Gastroesophageal sphincter (tissue), 4 donors: ENCODE data around the gene TRMT112. TPM values are rescaled to one million over a fixed set of nuclear protein-coding genes. Genes with fewer than 3 reads are reported as not detected.

Source experiments
- ATAC-seq: fragments of 150-250 bp; one replicate; pipeline ENCODE4 v1.9.1; 2016; ENCODE audit warnings: mild to moderate bottlenecking, moderate library complexity
- H3K27ac ChIP-seq, 4 donors: fragments of 200-600 bp; sonication (generic) in 3 of 4; 1 replicate in 3 of 4; 2 replicates in 1 of 4; pipeline ENCODE4 v1.5.1; 2016 to 2019
- H3K27me3 ChIP-seq: fragments of 200-600 bp; sonication (generic); one replicate; pipeline ENCODE4 v1.5.1; 2019
- H3K36me3 ChIP-seq, 2 donors: fragments of 200-600 bp; sonication (generic); one replicate each; pipeline ENCODE4 v1.5.1; 2019; ENCODE audit warnings: control low read depth in 1 of 2
- H3K4me1 ChIP-seq, 3 donors: fragments of 200-600 bp; sonication (generic); 1 replicate in 2 of 3; 2 replicates in 1 of 3; pipeline ENCODE4 v1.5.1; 2016 to 2019; ENCODE audit warnings: control low read depth in 2 of 3
- H3K4me3 ChIP-seq, 2 donors: fragments of 200-600 bp; sonication (generic); one replicate each; pipeline ENCODE4 v1.5.1; 2019; ENCODE audit warnings: mild to moderate bottlenecking in 1 of 2, moderate library complexity in 1 of 2
- H3K9me3 ChIP-seq, 3 donors: fragments of 200-600 bp; sonication (generic); one replicate each; pipeline ENCODE4 v1.5.1; 2017 to 2019; ENCODE audit warnings: control low read depth in 2 of 3
- CTCF ChIP-seq, 4 experiments: fragments of 200-600 bp in 2 of 4; fragments of 450-650 bp in 2 of 4; sonication (generic) in 1 of 4; IDR thresholded peaks; one replicate each; pipeline ENCODE4 v1.5.1; 2017 to 2019; ENCODE audit warnings: antibody characterized with exemption in 4 of 4, mild to moderate bottlenecking in 2 of 4, moderate library complexity in 2 of 4
- EP300 ChIP-seq: sonication (generic); formaldehyde crosslinking; IDR thresholded peaks from one replicate; pipeline ENCODE4 v1.6.1; 2017; ENCODE audit warnings: antibody characterized with exemption, mild to moderate bottlenecking
- POLR2A ChIP-seq, 2 donors: fragments of 450-650 bp; IDR thresholded peaks; one replicate each; pipeline ENCODE4 v1.6.1; 2017; ENCODE audit warnings: antibody characterized with exemption in 2 of 2, mild to moderate bottlenecking in 2 of 2, moderate library complexity in 1 of 2
- POLR2AphosphoS5 ChIP-seq: sonication (generic); formaldehyde crosslinking; IDR thresholded peaks from one replicate; pipeline ENCODE4 v1.6.1; 2017; ENCODE audit warnings: antibody characterized with exemption
- WGBS, 2 donors: methylation state at CpG; one replicate each; pipeline ENCODE4 v1.1.5; 2018; ENCODE audit warnings: low coverage in 1 of 2; 5-methylcytosine and 5-hydroxymethylcytosine counted together
- total RNA-seq, 4 donors: library from RNA; depleted of rRNA; stranded (reverse); fragments of >200 nt; gene quantifications; one replicate each; pipeline ENCODE4 v1.1.0, GENCODE V29; 2016

TRMT112 gene
- total RNA-seq = 100 to 1,000 TPM; 180 to 267 (median 218) TPM

GRCh38 chr11:64317325-64317960, at the start of gene TRMT112:
Gene TRMT112, minus strand, starts transcription at chr11:64317559. Its CDS starts 33 bp downstream, at chr11:64317526.
- peak; percentile 80 to 84 for TF ChIP-seq POLR2A (IDR thresholded peaks at IDR 0.05)
- TF ChIP-seq POLR2AphosphoS5 = peak; percentile 95
- no peak for TF ChIP-seq CTCF (IDR thresholded peaks at IDR 0.05)
- no peak for TF ChIP-seq EP300
- peak within 1 kb of the TSS; percentile 44 to 89 for H3K4me3 ChIP-seq
- peaks cover 0 to 58% of the 10 kb centered on the region in 2 donors for H3K36me3 ChIP-seq
- H3K27ac ChIP-seq = peak within 1 kb of the TSS; percentile 78 to 97 (median 96)
- peak; percentile 89 for ATAC-seq
- WGBS, 2 donors = 0 to 2% methylated on average over 1 to 11 of the region's 43 CpGs
- no peaks in the 10 kb centered on the region for H3K27me3 ChIP-seq
- H3K4me1 ChIP-seq = peaks cover 0 to 56% (median 14%) of the 10 kb centered on the region in 3 donors
- no peaks in the 10 kb centered on the region for H3K9me3 ChIP-seq

GRCh38 chr11:64366751-64367150, 49.4 kb upstream of the TRMT112 start:
- H3K4me1 ChIP-seq = no peaks in the 10 kb centered on the region
- H3K27me3 ChIP-seq = no peaks in the 10 kb centered on the region
- WGBS, 2 donors = 77 to 80% methylated on average over 1 of the region's 1 CpG
- H3K36me3 ChIP-seq = peaks cover 0 to 99% of the 10 kb centered on the region in 2 donors
- H3K4me3 ChIP-seq = no peak overlapping the region
- no peak for ATAC-seq
- TF ChIP-seq POLR2AphosphoS5 (no peak), POLR2A (IDR thresholded peaks at IDR 0.05) (no peak), EP300 (no peak), CTCF (IDR thresholded peaks at IDR 0.05) (no peak)
- no peak overlapping the region for H3K27ac ChIP-seq
- no peaks in the 10 kb centered on the region for H3K9me3 ChIP-seq

GRCh38 chr11:64364911-64365310, 47.6 kb upstream of the TRMT112 start:
- H3K4me1 ChIP-seq = peaks cover 0 to 10% (median 6%) of the 10 kb centered on the region in 3 donors
- H3K27me3 ChIP-seq = no peaks in the 10 kb centered on the region
- 81% methylated on average over 2 of the region's 4 CpGs; no CpG with 5 or more reads in 1 of the 2 donors for WGBS, 2 donors
- no peaks in the 10 kb centered on the region for H3K9me3 ChIP-seq
- H3K27ac ChIP-seq = no peak overlapping the region
- TF ChIP-seq CTCF (IDR thresholded peaks at IDR 0.05) (no peak), EP300 (no peak), POLR2AphosphoS5 (no peak), POLR2A (IDR thresholded peaks at IDR 0.05) (no peak)
- no peak for ATAC-seq
- H3K36me3 ChIP-seq = peaks cover 0 to 96% of the 10 kb centered on the region in 2 donors
- H3K4me3 ChIP-seq = no peak overlapping the region

- Histone ChIP-seq H3K4me1 (peaks cover 0 to 15% (median 11%) of the 10 kb centered on the region in 3 donors), H3K4me3 (no peak overlapping the region), H3K27me3 (no peaks in the 10 kb centered on the region), H3K27ac (no peak overlapping the region), H3K36me3 (peaks cover 0 to 91% of the 10 kb centered on the region in 2 donors), H3K9me3 (no peaks in the 10 kb centered on the region)
- WGBS, 2 donors = 91 to 92% methylated on average over 3 to 6 of the region's 6 CpGs
- TF ChIP-seq POLR2A (IDR thresholded peaks at IDR 0.05) (no peak), POLR2AphosphoS5 (no peak), CTCF (IDR thresholded peaks at IDR 0.05) (no peak), EP300 (no peak)
- no peak for ATAC-seq
Observed at GRCh38 chr11:64364435-64364834, 47.1 kb upstream of the TRMT112 start.

GRCh38 chr11:64362339-64362738, 45.0 kb upstream of the TRMT112 start:
- Histone ChIP-seq H3K27me3 (no peaks in the 10 kb centered on the region), H3K36me3 (peaks cover 0 to 70% of the 10 kb centered on the region in 2 donors), H3K4me1 (peaks cover 0 to 32% (median 20%) of the 10 kb centered on the region in 3 donors), H3K9me3 (no peaks in the 10 kb centered on the region), H3K4me3 (no peak overlapping the region), H3K27ac (no peak overlapping the region)
- WGBS, 2 donors = 89 to 100% methylated on average over 1 to 10 of the region's 10 CpGs
- no peak for ATAC-seq
- TF ChIP-seq POLR2A (IDR thresholded peaks at IDR 0.05) (no peak), CTCF (IDR thresholded peaks at IDR 0.05) (no peak), POLR2AphosphoS5 (no peak), EP300 (no peak)
